ENCODE data around the gene NINL.

The NINL gene

GRCh38 chr20:25533920-25534700, 51.2 kb downstream of the NINL start:
- no peak for DNase-seq (ENCODE audit: low read depth in 2 of 2)

GRCh38 chr20:25532971-25533391, 52.4 kb downstream of the NINL start:
- no peak for DNase-seq (ENCODE audit: low read depth in 2 of 2)

GRCh38 chr20:25532015-25532751, 53.1 kb downstream of the NINL start:
- DNase-seq (ENCODE audit: low read depth in 2 of 2) = no peak

- no peak for DNase-seq (ENCODE audit: low read depth in 2 of 2)
Observed at GRCh38 chr20:25529295-25529951, 55.9 kb downstream of the NINL start.

- no peak for DNase-seq (ENCODE audit: low read depth in 2 of 2)
Observed at GRCh38 chr20:25527949-25528348, 57.4 kb downstream of the NINL start.

- no peak for DNase-seq (ENCODE audit: low read depth in 2 of 2)
Observed at GRCh38 chr20:25526446-25526845, 58.9 kb downstream of the NINL start.

- DNase-seq (ENCODE audit: low read depth in 2 of 2) = no peak
Observed at GRCh38 chr20:25525867-25526266, 59.5 kb downstream of the NINL start.

GRCh38 chr20:25525295-25525694, 60.0 kb downstream of the NINL start:
- DNase-seq (ENCODE audit: low read depth in 2 of 2) = no peak

- no peak for DNase-seq (ENCODE audit: low read depth in 2 of 2)
Observed at GRCh38 chr20:25521382-25521781, 63.9 kb downstream of the NINL start.

- no peak for DNase-seq (ENCODE audit: low read depth in 2 of 2)
Observed at GRCh38 chr20:25517124-25517523, 68.2 kb downstream of the NINL start.

- no peak for DNase-seq (ENCODE audit: low read depth in 2 of 2)
Observed at GRCh38 chr20:25514747-25515340, 70.5 kb downstream of the NINL start.

GRCh38 chr20:25514195-25514594, 71.1 kb downstream of the NINL start:
- no peak for DNase-seq (ENCODE audit: low read depth in 2 of 2)

- DNase-seq (ENCODE audit: low read depth in 2 of 2) = no peak
Observed at GRCh38 chr20:25512709-25513108, 72.6 kb downstream of the NINL start.

- DNase-seq (ENCODE audit: low read depth in 2 of 2) = no peak
Observed at GRCh38 chr20:25511183-25511582, 74.1 kb downstream of the NINL start.

- no peak for DNase-seq (ENCODE audit: low read depth in 2 of 2)
Observed at GRCh38 chr20:25510721-25511120, 74.6 kb downstream of the NINL start.

- DNase-seq (ENCODE audit: low read depth in 2 of 2) = no peak
Observed at GRCh38 chr20:25510202-25510601, 75.1 kb downstream of the NINL start.

GRCh38 chr20:25509084-25509483, 76.2 kb downstream of the NINL start:
- no peak for DNase-seq (ENCODE audit: low read depth in 2 of 2)

GRCh38 chr20:25508083-25508770, 77.1 kb downstream of the NINL start:
- no peak for DNase-seq (ENCODE audit: low read depth in 2 of 2)

- no peak for DNase-seq (ENCODE audit: low read depth in 2 of 2)
Observed at GRCh38 chr20:25507385-25508082, 77.8 kb downstream of the NINL start.

GRCh38 chr20:25504366-25505135, 80.8 kb downstream of the NINL start:
- DNase-seq (ENCODE audit: low read depth in 2 of 2) = no peak

Measured in activated CD8-positive, alpha-beta memory T cell treated with anti-CD3 and anti-CD28 coated beads for 4 hours (primary cell).